ENCODE measurements around the gene PSMD2.

GRCh38 chr3:184352149-184352785 is 53.2 kb downstream of the PSMD2 start:
- TF ChIP-seq CTCF (IDR thresholded peaks at IDR 0.05) (no peak), POLR2A (IDR thresholded peaks at IDR 0.05) (no peak)

Data from stomach (tissue), 4 donors.